GM23338 (cell line): ENCODE data around the gene ATP10D. TPM values are rescaled to one million over a fixed set of nuclear protein-coding genes. Genes with fewer than 3 reads are reported as not detected.

Experiments used
- ATAC-seq: fragments of 200-7000 bp; cut with Tn5 transposase; 3 replicates; pipeline ENCODE4 v1.9.1; 2020
- DNase-seq: peaks from one replicate; pipeline ENCODE4 v3.0.0-alpha.2; 2015; ENCODE audit warnings: low spot score
- H2AFZ ChIP-seq: fragments of 200-600 bp; sonication (generic); 2 replicates; pipeline ENCODE4 v1.8.0; 2016; ENCODE audit warnings: antibody characterized with exemption, mild to moderate bottlenecking, moderate library complexity
- H3F3A ChIP-seq: fragments of 200-600 bp; sonication (generic); replicated peaks from 2 replicates; pipeline ENCODE4 v1.8.0; 2017; ENCODE audit warnings: antibody characterized with exemption, mixed run types, low read depth
- H3K27ac ChIP-seq: fragments of 200-600 bp; sonication (generic); 2 replicates; pipeline ENCODE4 v1.6.1; 2016; ENCODE audit warnings: low read depth
- H3K27me3 ChIP-seq: fragments of 200-600 bp; sonication (generic); 2 replicates; pipeline ENCODE4 v1.8.0; 2016; ENCODE audit warnings: mild to moderate bottlenecking, mixed run types, moderate library complexity; ENCODE audit not compliant: insufficient read depth
- H3K36me3 ChIP-seq: fragments of 200-600 bp; sonication (generic); 2 replicates; pipeline ENCODE4 v1.8.0; 2016; ENCODE audit warnings: mild to moderate bottlenecking; ENCODE audit not compliant: insufficient read depth
- H3K4me1 ChIP-seq: fragments of 200-600 bp; sonication (generic); 2 replicates; pipeline ENCODE4 v1.8.0; 2016; ENCODE audit warnings: mild to moderate bottlenecking, moderate library complexity; ENCODE audit not compliant: insufficient read depth
- H3K4me2 ChIP-seq: fragments of 200-600 bp; sonication (generic); 2 replicates; pipeline ENCODE4 v1.7.1; 2017; ENCODE audit warnings: mixed run types
- H3K4me3 ChIP-seq: fragments of 200-600 bp; sonication (generic); 2 replicates; pipeline ENCODE4 v1.6.1; 2016; ENCODE audit warnings: mixed run types
- H3K79me2 ChIP-seq: fragments of 200-600 bp; sonication (generic); replicated peaks from 2 replicates; pipeline ENCODE4 v1.8.0; 2017; ENCODE audit warnings: mild to moderate bottlenecking; ENCODE audit not compliant: insufficient read depth
- H3K9me2 ChIP-seq: fragments of 200-600 bp; sonication (generic); 2 replicates; pipeline ENCODE4 v1.8.0; 2017; ENCODE audit not compliant: insufficient read depth
- H4K20me1 ChIP-seq: fragments of 200-600 bp; sonication (generic); replicated peaks from 2 replicates; pipeline ENCODE4 v1.8.0; 2017; ENCODE audit warnings: mild to moderate bottlenecking; ENCODE audit not compliant: insufficient read depth
- H3K27ac Mint-ChIP-seq: 2 replicates; pipeline ENCODE4 v1.8.0; 2020; ENCODE audit warnings: inconsistent platforms, mild to moderate bottlenecking, moderate library complexity, mixed read lengths
- H3K27me3 Mint-ChIP-seq: 3 replicates; pipeline ENCODE4 v1.8.0; 2022; ENCODE audit warnings: low read depth, mild to moderate bottlenecking, moderate library complexity, mixed read lengths, inconsistent platforms; ENCODE audit not compliant: insufficient read depth, poor library complexity
- H3K36me3 Mint-ChIP-seq: 3 replicates; pipeline ENCODE4 v1.8.0; 2021; ENCODE audit warnings: low read depth, mild to moderate bottlenecking, inconsistent platforms, moderate library complexity, mixed read lengths
- H3K4me1 Mint-ChIP-seq: 3 replicates; pipeline ENCODE4 v1.8.0; 2020; ENCODE audit warnings: mild to moderate bottlenecking, inconsistent platforms, mixed read lengths
- H3K4me3 Mint-ChIP-seq: 3 replicates; pipeline ENCODE4 v1.8.0; 2021; ENCODE audit warnings: moderate library complexity, mild to moderate bottlenecking, inconsistent platforms, mixed read lengths
- H3K9me3 Mint-ChIP-seq: 3 replicates; pipeline ENCODE4 v1.8.0; 2020; ENCODE audit warnings: moderate library complexity, mild to moderate bottlenecking, inconsistent platforms, mixed read lengths
- CREB1 ChIP-seq: fragments of 250-450 bp; sonication (Bioruptor Pico); IDR thresholded peaks from 2 replicates; pipeline ENCODE4 v1.5.0; 2020; ENCODE audit warnings: low read depth, mild to moderate bottlenecking, moderate library complexity
- CTCF ChIP-seq, 2 experiments: fragments of 200-600 bp in 1 of 2; sonication (generic) in 1 of 2; conservative IDR thresholded peaks; 2 replicates each; pipeline versions ENCODE4 v1.5.1 to v1.6.1; 2016 to 2017; ENCODE audit warnings: antibody characterized with exemption in 2 of 2, low read depth in 2 of 2, mild to moderate bottlenecking in 2 of 2, moderate library complexity in 1 of 2
- ETS1 ChIP-seq: IDR thresholded peaks from 2 replicates; pipeline ENCODE4 v1.6.1; 2016; ENCODE audit warnings: antibody characterized with exemption
- EZH2 ChIP-seq: fragments of 200-600 bp; sonication (generic); IDR thresholded peaks from one replicate; pipeline ENCODE4 v1.8.0; 2017; ENCODE audit warnings: antibody characterized with exemption, mild to moderate bottlenecking, low read depth; ENCODE audit not compliant: unreplicated experiment
- EZH2phosphoT487 ChIP-seq: fragments of 200-600 bp; sonication (generic); IDR thresholded peaks from one replicate; pipeline ENCODE4 v1.8.1; 2018; ENCODE audit warnings: antibody characterized with exemption; ENCODE audit not compliant: unreplicated experiment
- JUNB ChIP-seq: IDR thresholded peaks from one replicate; pipeline ENCODE4 v1.6.1; 2016; ENCODE audit warnings: antibody characterized with exemption; ENCODE audit not compliant: unreplicated experiment
- NANOG ChIP-seq: IDR thresholded peaks from 2 replicates; pipeline ENCODE4 v1.6.1; 2016; ENCODE audit warnings: antibody characterized with exemption, borderline replicate concordance
- POLR2AphosphoS5 ChIP-seq: IDR thresholded peaks from 2 replicates; pipeline ENCODE4 v1.6.1; 2016; ENCODE audit warnings: antibody characterized with exemption, low read depth
- REST ChIP-seq: IDR thresholded peaks from one replicate; pipeline ENCODE4 v1.6.1; 2018; ENCODE audit warnings: antibody characterized with exemption; ENCODE audit not compliant: unreplicated experiment
- STAT1 ChIP-seq: IDR thresholded peaks from one replicate; pipeline ENCODE4 v1.6.1; 2016; ENCODE audit warnings: antibody characterized with exemption; ENCODE audit not compliant: unreplicated experiment
- ZNF114 ChIP-seq: fragments of 250-450 bp; sonication (Bioruptor Pico); IDR thresholded peaks from 2 replicates; pipeline ENCODE4 v1.5.0; 2020; ENCODE audit warnings: mild to moderate bottlenecking, moderate library complexity
- ZNF331 ChIP-seq: fragments of 250-450 bp; sonication (Bioruptor Pico); IDR thresholded peaks from 2 replicates; pipeline ENCODE4 v1.5.0; 2020; ENCODE audit warnings: low read depth, mild to moderate bottlenecking, moderate library complexity
- ZNF462 ChIP-seq: fragments of 250-450 bp; sonication (Bioruptor Pico); IDR thresholded peaks from 2 replicates; pipeline ENCODE4 v1.5.0; 2020; ENCODE audit warnings: mild to moderate bottlenecking, moderate library complexity
- polyA plus RNA-seq: library from polyadenylated mRNA; unstranded; fragments of >200 nt; fragmentation: Nextera tagmentation; extraction: Ambion mirVana; gene quantifications from 2 replicates; pipeline ENCODE4 v1.2.1, GENCODE V29; 2016
- total RNA-seq: library from RNA; depleted of rRNA; stranded (reverse); fragments of >200 nt; shearing (Covaris generic); gene quantifications from 2 replicates; pipeline ENCODE4 v1.2.3, GENCODE V29; 2014

ATP10D gene
- total and polyA plus RNA-seq, 2 experiments from 2014 or later: 4.5 to 4.7 TPM

GRCh38 chr4:47499700-47500099, 14.6 kb downstream of the ATP10D start:
- H3K36me3 ChIP-seq: no peaks in the 10 kb centered on the region
- no peaks in the 10 kb centered on the region for H4K20me1 ChIP-seq
- H3K27me3 ChIP-seq: no peaks in the 10 kb centered on the region
- H3K9me2 ChIP-seq: no peaks in the 10 kb centered on the region
- H3K4me1 ChIP-seq: no peaks in the 10 kb centered on the region
- Mint-ChIP-seq H3K27me3 (no peaks in the 10 kb centered on the region), H3K27ac (no peak overlapping the region), H3K36me3 (no peaks in the 10 kb centered on the region), H3K9me3 (no peaks in the 10 kb centered on the region), H3K4me1 (no peaks in the 10 kb centered on the region), H3K4me3 (no peak overlapping the region)
- ATAC-seq (no peak), DNase-seq (no peak)
- H3K27ac ChIP-seq: no peak overlapping the region
- TF ChIP-seq ZNF462 (CRISPR knock-in tag) (no peak), ETS1 (no peak), POLR2AphosphoS5 (no peak), CTCF (conservative IDR thresholded peaks at IDR 0.05; ENCODE audit: low read depth in 2 of 2) (no peak), NANOG (no peak), CREB1 (CRISPR knock-in tag) (no peak), ZNF114 (no peak), EZH2phosphoT487 (no peak), EZH2 (no peak), ZNF331 (no peak), REST (no peak), JUNB (no peak), STAT1 (no peak)
- no peak overlapping the region for H2AFZ ChIP-seq
- H3K4me3 ChIP-seq: no peak overlapping the region
- H3F3A ChIP-seq: no peaks in the 10 kb centered on the region
- H3K79me2 ChIP-seq: no peaks in the 10 kb centered on the region
- H3K4me2 ChIP-seq: no peak overlapping the region
